Activated T-cell treated with anti-CD3 and anti-CD28 coated beads, Interleukin-2, amount 50 U/mL, for 4 hours (primary cell): ENCODE results near the gene GTPBP10. TPM values are rescaled to one million over a fixed set of nuclear protein-coding genes. Genes with fewer than 3 reads are reported as not detected.

Experiments used
- ATAC-seq, 2 donors: fragments of 200-7000 bp; cut with Tn5 transposase; one replicate each; pipeline ENCODE4 v1.10.0; 2021
- DNase-seq: peaks from one replicate; pipeline ENCODE4 v3.0.0-alpha.2; 2020
- H3K27me3 Mint-ChIP-seq: one replicate; pipeline ENCODE4 v1.8.0; 2021; ENCODE audit warnings: low read depth, mixed read lengths
- H3K36me3 Mint-ChIP-seq: one replicate; pipeline ENCODE4 v1.8.0; 2022; ENCODE audit warnings: mixed read lengths; ENCODE audit not compliant: insufficient read depth
- H3K4me1 Mint-ChIP-seq: one replicate; pipeline ENCODE4 v1.8.0; 2021; ENCODE audit warnings: low read depth, mixed read lengths
- H3K4me3 Mint-ChIP-seq: one replicate; pipeline ENCODE4 v1.8.0; 2021; ENCODE audit warnings: mild to moderate bottlenecking, moderate library complexity, mixed read lengths
- H3K9me3 Mint-ChIP-seq: one replicate; pipeline ENCODE4 v1.8.0; 2021; ENCODE audit warnings: mixed read lengths
- total RNA-seq, 3 donors: library from RNA; stranded (reverse); gene quantifications; one replicate each; pipeline ENCODE4 v1.2.1, GENCODE V29; 2021

The GTPBP10 gene, protein sequence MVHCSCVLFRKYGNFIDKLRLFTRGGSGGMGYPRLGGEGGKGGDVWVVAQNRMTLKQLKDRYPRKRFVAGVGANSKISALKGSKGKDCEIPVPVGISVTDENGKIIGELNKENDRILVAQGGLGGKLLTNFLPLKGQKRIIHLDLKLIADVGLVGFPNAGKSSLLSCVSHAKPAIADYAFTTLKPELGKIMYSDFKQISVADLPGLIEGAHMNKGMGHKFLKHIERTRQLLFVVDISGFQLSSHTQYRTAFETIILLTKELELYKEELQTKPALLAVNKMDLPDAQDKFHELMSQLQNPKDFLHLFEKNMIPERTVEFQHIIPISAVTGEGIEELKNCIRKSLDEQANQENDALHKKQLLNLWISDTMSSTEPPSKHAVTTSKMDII
- total RNA-seq = 10 to 100 TPM; 39.9 to 43.1 (median 42.4) TPM

DNA sequence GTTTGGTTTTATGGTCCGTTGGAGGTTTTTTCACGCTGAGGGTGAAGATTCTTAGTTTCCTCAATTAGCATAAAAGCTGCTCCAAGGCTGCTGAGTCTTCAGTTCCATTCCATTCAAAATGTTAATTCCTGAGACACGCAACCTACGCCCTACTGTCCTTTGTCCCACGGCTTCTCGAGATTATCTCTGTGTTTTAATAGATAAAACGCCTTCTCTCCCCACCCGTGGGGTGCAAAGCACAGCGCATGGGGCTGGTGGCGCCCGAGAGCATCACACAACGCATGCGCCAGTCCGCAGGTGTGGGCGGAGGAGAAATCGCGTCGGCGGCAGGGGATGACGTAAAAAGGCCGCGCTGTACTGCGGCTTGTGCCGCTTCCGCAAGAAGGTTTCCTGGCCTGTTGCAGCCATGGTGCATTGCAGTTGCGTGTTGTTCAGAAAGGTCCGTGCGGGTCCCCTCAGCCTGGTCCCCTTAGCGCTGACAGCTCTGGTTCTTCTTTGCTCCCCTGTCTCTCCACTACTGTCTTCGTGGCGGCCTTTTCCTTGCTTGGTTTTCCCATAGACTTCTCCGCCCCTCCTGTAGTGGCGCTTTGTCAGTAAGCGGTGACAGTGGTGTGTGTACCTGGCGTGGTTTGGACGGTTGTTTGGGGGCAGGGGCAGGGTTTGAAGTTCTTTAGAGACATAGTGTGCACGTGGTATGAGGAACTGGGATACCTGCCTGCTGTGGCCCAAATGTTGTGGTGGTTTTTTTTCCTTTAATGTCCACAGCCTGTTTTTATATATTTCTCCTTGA is at the start of gene GTPBP10:
Gene GTPBP10 (plus strand): TSS at position 381 of the 790 bp plus-strand sequence. CDS start 26 bp downstream, at position 407.
- Mint-ChIP-seq H3K36me3 (peaks cover 11% of the 10 kb centered on the region), H3K9me3 (no peaks in the 10 kb centered on the region), H3K4me1 (peaks cover 42% of the 10 kb centered on the region), H3K4me3 (peak within 1 kb of the TSS; percentile 93), H3K27me3 (no peaks in the 10 kb centered on the region)
- DNase-seq = peak; percentile 96
- peak; percentile 91 to 95 for ATAC-seq

DNA sequence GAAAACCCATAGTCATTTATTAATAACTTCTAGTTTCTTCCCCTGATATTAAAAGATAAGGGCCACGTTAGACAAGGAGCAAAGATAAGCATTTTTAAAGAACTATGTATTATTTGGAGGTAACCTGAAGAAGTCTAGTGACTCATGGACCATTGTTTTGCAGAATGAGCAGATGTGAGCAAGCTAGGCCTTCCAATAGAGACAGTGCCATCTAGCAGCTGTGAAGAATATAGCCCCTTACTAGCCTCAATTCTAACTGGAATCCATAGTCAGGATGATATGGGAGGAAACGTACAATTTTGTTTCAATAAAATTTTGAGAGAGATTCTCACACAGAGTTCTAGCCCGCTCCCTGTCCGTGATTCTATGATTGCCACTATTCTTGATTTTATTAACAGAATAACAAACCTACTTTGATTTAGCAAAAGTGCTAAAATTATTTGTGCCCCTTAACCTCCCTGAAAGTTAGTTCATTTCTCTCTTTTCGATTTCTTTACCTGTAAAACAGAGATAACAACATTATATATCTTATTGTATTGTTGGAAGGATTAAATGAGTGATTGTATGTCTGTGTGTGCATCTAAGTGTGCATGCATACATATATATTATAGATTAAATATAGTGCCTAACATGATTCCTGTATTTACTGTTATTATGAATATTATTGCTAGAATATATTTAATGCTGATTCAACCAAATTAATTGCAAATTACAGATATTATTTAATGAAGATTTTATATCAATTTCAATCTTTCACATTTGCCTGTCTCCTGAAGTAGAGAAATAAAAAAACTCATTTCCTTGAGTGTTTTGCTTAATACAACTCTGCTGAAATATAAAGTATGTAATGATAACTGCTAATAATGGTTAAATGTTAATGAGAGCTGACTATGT is 48.1 kb upstream of the GTPBP10 start:
- DNase-seq = no peak
- ATAC-seq = peak; percentile 59 to 75
- no peak overlapping the region for H3K4me3 Mint-ChIP-seq
- peaks cover 2% of the 10 kb centered on the region for H3K9me3 Mint-ChIP-seq
- peaks cover under 1% of the 10 kb centered on the region for H3K36me3 Mint-ChIP-seq
- no peaks in the 10 kb centered on the region for H3K4me1 Mint-ChIP-seq
- H3K27me3 Mint-ChIP-seq = peaks cover 5% of the 10 kb centered on the region

DNA sequence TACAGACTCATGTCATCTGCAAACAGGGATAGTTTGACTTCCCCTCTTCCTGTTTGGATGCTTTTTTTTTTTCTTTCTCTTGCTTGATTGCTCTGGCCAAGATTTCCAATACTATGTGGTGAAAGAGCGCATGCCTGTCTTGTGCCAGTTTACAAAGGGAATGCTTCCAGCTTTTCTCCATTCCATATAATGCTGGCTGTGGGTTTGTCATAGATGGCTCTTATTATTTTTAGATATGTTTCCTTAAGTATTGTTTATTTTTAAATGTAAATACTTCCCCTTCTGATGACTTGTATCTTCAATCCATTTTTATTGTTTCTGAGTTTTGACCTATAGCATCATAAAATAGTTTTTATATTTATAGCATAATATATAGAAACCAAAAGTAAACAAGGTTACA is 43.3 kb upstream of the GTPBP10 start:
- no peaks in the 10 kb centered on the region for H3K9me3 Mint-ChIP-seq
- ATAC-seq (no peak), DNase-seq (no peak)

DNA sequence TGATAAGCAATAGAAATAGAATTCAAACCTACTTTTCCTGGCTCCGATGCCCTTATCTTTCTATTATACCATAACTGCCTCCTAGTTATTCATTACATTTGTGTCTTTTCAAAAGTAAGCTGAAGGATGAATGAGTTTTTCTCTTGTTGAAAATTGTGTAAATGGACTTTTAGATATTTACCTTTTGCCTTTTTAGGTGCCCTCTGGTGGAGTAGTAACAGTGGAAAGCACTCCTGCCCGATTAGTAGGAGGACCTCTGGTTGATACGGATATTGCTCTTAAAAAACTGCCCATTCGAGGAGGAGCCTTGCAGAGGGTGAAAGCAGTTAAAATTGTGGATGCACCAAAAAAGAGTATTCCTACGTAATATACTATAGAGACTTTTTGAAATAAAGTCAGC is 36.6 kb upstream of the GTPBP10 start:
- no peaks in the 10 kb centered on the region for H3K4me1 Mint-ChIP-seq
- DNase-seq (no peak), ATAC-seq (no peak)
- peaks cover 5% of the 10 kb centered on the region for H3K27me3 Mint-ChIP-seq
- H3K36me3 Mint-ChIP-seq = no peaks in the 10 kb centered on the region
- no peak overlapping the region for H3K4me3 Mint-ChIP-seq
- no peaks in the 10 kb centered on the region for H3K9me3 Mint-ChIP-seq

More for the DNA sequence above, 43.3 kb upstream of the GTPBP10 start:
- H3K36me3 Mint-ChIP-seq = no peaks in the 10 kb centered on the region
- no peak overlapping the region for H3K4me3 Mint-ChIP-seq
- H3K27me3 Mint-ChIP-seq = peaks cover 3% of the 10 kb centered on the region
- no peaks in the 10 kb centered on the region for H3K4me1 Mint-ChIP-seq

DNA sequence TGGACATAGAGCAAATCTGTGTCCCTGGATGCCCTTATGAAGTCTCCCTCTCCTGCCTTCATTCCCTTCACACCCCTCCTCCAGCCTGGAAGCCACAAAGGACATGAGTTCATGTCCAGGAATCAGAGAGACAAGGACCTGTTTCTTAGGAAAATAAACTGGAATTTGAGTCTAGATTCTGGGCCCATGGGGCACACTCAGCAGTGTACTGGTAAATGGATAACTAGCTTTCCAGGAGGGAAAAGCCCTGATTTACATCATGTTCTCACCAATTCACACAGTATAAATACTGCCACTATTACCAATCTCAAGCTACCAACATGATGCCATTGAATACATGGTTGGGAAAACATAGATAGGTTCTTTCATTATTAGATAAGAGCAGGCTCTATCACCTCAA is 35.3 kb upstream of the GTPBP10 start:
- DNase-seq (no peak), ATAC-seq (no peak)
- H3K27me3 Mint-ChIP-seq = peaks cover 10% of the 10 kb centered on the region
- no peaks in the 10 kb centered on the region for H3K4me1 Mint-ChIP-seq
- H3K9me3 Mint-ChIP-seq = no peaks in the 10 kb centered on the region
- H3K36me3 Mint-ChIP-seq = no peaks in the 10 kb centered on the region
- no peak overlapping the region for H3K4me3 Mint-ChIP-seq

DNA sequence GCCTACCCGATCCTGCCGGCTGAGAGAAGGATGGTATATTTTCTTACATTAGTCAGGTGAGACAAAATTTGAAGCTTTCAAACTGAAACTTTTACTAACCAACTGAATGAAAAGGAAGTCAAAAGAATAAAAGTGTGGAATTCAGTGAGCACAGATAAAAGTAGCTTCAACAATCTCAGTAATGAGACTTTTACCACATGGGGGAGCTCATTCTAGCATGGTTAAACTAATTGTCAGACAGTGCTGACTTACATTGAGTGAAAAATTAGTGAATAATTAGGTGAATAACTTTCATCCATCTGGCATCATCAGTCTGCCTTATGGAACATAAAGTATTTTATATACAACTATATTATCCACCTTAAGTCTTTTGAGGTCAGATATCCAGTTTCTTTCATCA is 33.8 kb upstream of the GTPBP10 start:
- Mint-ChIP-seq H3K36me3 (no peaks in the 10 kb centered on the region), H3K9me3 (no peaks in the 10 kb centered on the region), H3K27me3 (peaks cover 17% of the 10 kb centered on the region), H3K4me3 (no peak overlapping the region), H3K4me1 (no peaks in the 10 kb centered on the region)
- ATAC-seq (no peak), DNase-seq (no peak)

DNA sequence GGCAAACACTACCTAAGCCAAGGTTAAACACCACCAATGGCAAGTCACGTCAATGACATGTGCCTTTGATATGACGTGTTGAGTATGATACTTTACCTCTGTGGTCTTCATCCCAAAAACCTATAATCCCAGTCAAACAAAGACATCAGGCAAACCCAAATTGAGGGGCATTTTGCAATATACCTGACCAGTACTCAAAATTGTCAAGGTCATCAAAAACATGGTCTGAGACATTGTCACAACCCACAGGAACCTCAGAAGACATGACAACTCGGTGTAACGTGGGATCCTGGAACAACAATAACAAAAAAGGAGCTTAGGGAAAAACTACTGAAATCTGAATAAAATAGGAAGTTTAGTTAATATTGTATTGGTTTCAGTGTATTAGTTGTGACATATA is 32.6 kb upstream of the GTPBP10 start:
- Mint-ChIP-seq H3K4me3 (no peak overlapping the region), H3K4me1 (no peaks in the 10 kb centered on the region), H3K9me3 (no peaks in the 10 kb centered on the region), H3K36me3 (no peaks in the 10 kb centered on the region), H3K27me3 (peaks cover 21% of the 10 kb centered on the region)
- DNase-seq = no peak
- no peak for ATAC-seq

DNA sequence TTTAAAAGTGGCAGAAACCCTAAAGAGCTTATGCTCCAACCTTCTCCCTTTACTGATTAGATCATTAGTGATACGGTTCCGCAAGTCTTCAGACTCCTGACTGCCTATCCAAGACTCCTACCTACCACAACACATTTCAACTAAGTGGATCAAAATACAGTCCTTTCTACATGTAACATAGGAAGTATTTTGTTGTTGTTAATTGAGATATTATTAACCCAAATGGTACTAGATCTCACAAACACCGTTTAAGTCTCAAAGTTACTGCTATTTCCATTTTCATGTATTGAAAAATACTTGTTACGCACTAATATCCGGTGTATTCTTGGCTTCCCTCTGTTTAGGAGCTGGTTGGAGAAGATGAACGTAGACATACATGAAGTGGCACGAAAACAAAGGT is 26.5 kb upstream of the GTPBP10 start:
- no peak for ATAC-seq

DNA sequence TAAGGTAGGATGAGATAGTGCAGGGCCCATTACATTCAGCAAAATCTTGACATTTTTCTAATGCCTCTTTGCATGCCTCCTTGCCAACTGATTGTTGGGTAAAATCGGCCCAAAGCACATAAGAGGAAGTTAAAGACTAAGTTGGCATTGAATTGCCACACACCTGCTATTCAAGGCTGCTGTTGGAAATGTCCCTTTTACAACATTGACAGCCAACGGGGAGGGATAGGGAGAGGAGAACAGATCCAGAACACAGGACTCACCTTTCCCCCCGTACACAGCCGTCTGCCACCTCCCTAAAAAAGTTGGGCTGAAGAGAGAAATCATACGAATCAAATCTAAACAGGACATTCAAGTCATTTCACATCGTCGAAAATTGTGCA is 26.1 kb upstream of the GTPBP10 start:
- peaks cover 59% of the 10 kb centered on the region for H3K27me3 Mint-ChIP-seq
- H3K4me1 Mint-ChIP-seq = peaks cover 7% of the 10 kb centered on the region
- DNase-seq (no peak), ATAC-seq (no peak)
- no peaks in the 10 kb centered on the region for H3K9me3 Mint-ChIP-seq
- no peak overlapping the region for H3K4me3 Mint-ChIP-seq
- no peaks in the 10 kb centered on the region for H3K36me3 Mint-ChIP-seq

More for the DNA sequence above, 26.5 kb upstream of the GTPBP10 start:
- no peak for DNase-seq
- Mint-ChIP-seq H3K27me3 (peaks cover 63% of the 10 kb centered on the region), H3K4me1 (peaks cover 7% of the 10 kb centered on the region), H3K9me3 (no peaks in the 10 kb centered on the region), H3K36me3 (no peaks in the 10 kb centered on the region), H3K4me3 (no peak overlapping the region)

DNA sequence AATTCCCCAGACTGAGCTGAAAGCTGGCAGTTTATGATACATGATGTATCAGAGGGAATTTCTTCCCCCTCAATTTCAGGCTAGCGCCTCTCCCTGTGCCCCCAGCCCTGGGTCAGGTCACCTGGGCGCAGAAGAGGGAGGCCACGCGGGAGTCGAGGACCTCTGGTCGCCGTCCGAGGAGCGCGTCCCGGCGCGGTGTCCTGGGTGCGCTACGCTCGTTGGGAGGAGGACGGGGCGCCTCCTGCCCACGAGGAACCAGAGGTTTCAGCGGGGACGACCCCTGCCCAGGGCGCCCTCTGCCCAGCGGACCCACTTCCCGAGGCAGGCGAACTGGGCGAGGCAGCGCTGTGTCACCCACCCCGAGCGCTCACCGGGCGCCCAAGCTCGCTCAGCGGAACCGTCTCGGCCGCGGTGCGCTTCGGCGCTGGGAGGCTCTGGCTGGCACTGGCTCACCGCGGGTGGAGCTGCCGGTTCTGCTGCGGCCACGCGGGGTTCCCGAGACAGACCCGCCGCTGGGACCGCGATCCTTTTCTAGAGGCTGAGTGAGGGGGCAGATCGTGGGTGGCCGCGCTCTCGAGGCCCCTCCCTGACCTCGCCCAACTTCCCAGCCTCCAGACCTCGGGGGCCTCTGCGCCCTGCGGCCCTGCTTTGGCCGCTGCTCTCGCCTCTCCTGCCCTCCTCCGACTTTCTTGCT is 25.6 kb upstream of the GTPBP10 start, which contains the start of gene FAM237B:
Gene FAM237B (minus strand): TSS at position 504 of the 694 bp plus-strand sequence. CDS start 1,556 bp downstream, outside the sequence.
- no peak for DNase-seq
- Mint-ChIP-seq H3K27me3 (peaks cover 58% of the 10 kb centered on the region), H3K4me1 (peaks cover 7% of the 10 kb centered on the region), H3K4me3 (no peak within 1 kb of the TSS), H3K9me3 (no peaks in the 10 kb centered on the region), H3K36me3 (no peaks in the 10 kb centered on the region)
- ATAC-seq = peak; percentile 46 to 71

DNA sequence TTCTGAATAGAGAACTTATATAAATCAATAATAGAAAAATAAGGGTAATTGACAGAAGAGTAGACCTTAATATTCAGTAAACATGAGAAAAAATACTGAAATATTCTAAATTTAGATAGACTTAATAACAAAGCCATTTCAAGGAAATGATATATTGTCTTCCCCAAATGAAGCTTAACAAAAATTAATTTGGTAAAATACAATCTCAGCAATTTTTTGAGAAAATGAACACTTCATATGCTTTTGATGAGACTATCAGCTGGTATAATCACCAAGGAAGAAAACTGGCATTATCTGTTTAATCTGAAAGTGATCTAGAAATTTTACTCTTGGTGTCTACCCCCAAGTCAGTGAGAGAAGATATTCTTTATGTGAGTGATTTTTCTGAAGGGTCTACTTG is 23.7 kb upstream of the GTPBP10 start:
- peaks cover 49% of the 10 kb centered on the region for H3K27me3 Mint-ChIP-seq
- DNase-seq (no peak), ATAC-seq (no peak)
- no peaks in the 10 kb centered on the region for H3K36me3 Mint-ChIP-seq
- no peaks in the 10 kb centered on the region for H3K9me3 Mint-ChIP-seq
- no peak overlapping the region for H3K4me3 Mint-ChIP-seq
- peaks cover 7% of the 10 kb centered on the region for H3K4me1 Mint-ChIP-seq

DNA sequence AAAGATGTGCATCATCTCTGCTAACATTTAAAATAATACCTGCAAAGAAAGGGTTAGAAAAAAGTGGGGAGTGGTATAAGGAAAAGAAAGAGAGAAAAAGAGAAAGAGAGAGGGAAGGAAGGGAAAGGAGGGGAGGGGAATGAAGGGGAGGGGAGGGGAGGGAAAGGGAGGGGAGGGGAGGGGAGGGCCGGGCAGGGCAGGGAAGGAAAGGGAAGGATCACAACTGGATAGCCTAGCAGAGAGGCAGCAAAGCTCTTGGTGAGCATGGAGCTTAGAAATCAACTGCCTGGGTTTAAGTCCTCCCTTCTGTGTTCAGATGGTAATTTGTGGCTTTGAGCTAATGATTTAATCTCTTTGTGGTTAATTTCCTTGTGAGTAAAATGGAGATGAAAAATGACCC is 20.0 kb upstream of the GTPBP10 start:
- DNase-seq (no peak), ATAC-seq (no peak)
- Mint-ChIP-seq H3K9me3 (no peaks in the 10 kb centered on the region), H3K36me3 (no peaks in the 10 kb centered on the region), H3K27me3 (peaks cover 23% of the 10 kb centered on the region), H3K4me1 (peaks cover 1% of the 10 kb centered on the region), H3K4me3 (no peak overlapping the region)

DNA sequence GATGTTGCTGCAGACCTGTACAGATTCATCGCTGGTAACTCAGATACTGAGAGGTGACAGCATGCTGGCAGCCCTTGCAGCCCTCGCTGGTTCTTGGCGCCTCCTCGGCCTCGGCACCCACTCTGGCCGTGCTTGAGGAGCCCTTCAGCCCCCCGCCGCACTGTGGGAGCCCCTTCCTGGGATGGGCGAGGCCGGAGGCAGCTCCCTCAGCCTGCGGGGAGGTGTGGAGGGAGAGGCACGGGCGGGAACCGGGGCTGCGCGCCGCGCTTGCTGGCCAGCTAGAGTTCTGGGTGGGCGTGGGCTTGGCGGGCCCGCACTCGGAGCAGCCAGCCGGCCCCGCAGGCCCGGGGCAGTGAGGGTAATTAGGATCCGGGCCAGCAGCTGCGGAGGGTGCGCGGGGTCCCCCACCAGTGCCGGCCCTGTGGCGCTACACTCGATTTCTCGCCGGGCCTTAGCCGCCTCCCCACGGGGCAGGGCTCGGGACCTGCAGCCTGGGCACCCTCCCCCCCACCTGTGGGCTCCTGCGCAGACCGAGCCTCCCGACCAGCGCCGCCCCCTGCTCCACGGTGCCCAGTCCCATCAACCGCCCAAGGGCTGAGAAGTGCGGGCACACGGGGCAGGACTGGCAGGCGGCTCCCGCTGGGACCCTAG is 12.2 kb upstream of the GTPBP10 start:
- H3K4me3 Mint-ChIP-seq = no peak overlapping the region
- no peak for DNase-seq
- no peaks in the 10 kb centered on the region for H3K9me3 Mint-ChIP-seq
- H3K27me3 Mint-ChIP-seq = no peaks in the 10 kb centered on the region
- no peaks in the 10 kb centered on the region for H3K4me1 Mint-ChIP-seq
- ATAC-seq = no peak
- H3K36me3 Mint-ChIP-seq = no peaks in the 10 kb centered on the region
